Astrocyte of the hippocampus (primary cell): Measurements from ENCODE around the gene KLHL17.
"Not testable (repeated sequence)": the region's sequence is repeated elsewhere in the genome, so short reads cannot be mapped to it uniquely, and the experiment has no call there.

Experiments used
- DNase-seq: peaks from one replicate; pipeline ENCODE4 v3.0.0; 2011; ENCODE audit warnings: low read depth, low spot score

The KLHL17 gene

DNA sequence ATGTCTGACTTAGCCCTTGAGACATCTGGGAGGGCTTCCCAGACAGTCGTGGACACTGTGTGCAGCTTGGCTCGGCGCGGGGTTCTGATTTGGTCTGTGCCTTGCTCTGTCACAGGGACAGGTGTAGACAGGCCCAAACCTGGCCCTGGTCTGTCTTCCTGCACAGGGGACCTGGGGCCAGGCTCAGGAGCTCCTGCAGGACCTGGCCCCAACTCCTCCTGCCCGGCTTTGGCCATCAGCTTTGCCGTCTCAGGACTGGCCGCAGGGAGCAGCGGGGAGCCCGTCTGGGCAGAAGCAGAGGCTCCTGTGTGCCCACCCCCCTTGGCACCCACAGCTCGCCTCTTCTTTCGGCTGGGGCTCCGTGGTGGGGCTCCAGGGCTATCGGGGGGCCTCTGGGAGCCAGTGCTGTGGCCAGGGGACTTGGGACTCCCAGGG lies 19.8 kb downstream of the KLHL17 start:
- DNase-seq = no peak

- DNase-seq = no peak
Measured at GRCh38 chr1:980602-981395, 20.4 kb downstream of the KLHL17 start.

- no peak for DNase-seq
Measured at GRCh38 chr1:981491-981954, 21.1 kb downstream of the KLHL17 start.

- DNase-seq = no peak
Measured at GRCh38 chr1:981955-982558, 21.7 kb downstream of the KLHL17 start, which contains the start of gene PERM1. Gene PERM1, minus strand, starts transcription at chr1:982093. Its CDS starts 1,064 bp downstream, at chr1:981029.

GRCh38 chr1:982765-983436 lies 22.5 kb downstream of the KLHL17 start:
- no peak for DNase-seq

- peak; percentile 58 for DNase-seq
Measured at GRCh38 chr1:983798-984475, 23.6 kb downstream of the KLHL17 start.

- DNase-seq = no peak
Measured at GRCh38 chr1:984476-984814, 24.1 kb downstream of the KLHL17 start.

DNA sequence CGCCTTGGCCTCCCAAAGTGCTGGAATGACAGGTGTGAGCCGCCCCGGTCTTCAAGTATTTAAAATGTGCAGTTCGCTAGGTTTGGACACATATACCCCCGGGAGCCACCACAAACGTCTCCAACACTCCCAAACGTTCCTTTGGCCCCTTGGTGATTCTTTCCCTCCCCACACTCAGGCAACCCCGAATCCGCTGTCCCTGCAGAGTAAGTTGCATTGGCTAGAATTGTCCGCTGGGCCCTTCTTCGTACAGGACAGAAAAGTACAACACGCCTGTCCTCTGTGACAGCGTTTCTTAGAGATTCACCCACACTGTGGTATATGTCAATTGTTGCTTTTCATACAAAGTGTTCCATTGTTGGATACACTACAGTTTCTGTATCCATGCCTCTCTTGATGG lies 24.7 kb downstream of the KLHL17 start:
- no peak for DNase-seq

DNA sequence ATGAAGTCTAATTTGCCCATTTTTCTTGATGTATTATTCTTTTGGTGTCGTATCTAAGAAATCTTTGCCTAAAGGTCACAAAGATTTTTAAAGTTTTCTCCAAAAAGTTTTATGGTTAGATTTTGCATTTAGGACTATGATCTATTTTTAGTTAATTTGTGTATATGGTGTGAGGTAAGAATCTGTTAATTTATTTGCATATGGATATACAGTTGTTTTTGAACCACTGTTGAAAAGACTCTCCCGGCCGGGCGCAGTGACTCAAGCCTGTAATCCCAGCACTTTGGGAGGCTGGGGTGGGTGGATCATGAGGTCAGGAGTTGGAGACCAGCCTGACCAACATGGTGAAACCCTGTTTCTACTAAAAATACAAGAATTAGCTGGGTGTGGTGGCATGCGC lies 27.7 kb downstream of the KLHL17 start:
- not testable (repeated sequence) for DNase-seq

DNA sequence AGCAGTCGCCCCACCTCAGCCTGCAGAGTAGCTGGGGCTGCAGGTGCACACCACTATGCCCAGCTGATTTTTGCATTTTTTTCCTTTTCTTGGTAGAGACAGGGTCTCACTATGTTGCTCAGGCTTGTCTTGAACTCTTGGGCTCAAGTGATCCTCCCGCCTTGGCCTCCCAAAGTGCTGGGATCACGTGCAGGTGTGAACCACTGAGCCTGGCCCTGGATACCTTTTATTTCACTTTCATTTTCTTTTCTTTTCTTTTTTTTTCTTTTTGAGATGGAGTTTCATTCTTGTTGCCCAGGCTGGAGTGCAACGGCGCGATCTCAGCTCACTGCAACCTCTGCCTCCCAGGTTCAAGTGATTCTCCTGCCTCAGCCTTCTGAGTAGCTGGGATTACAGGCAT lies 30.9 kb downstream of the KLHL17 start:
- not testable (repeated sequence) for DNase-seq

- no peak for DNase-seq
Measured at GRCh38 chr1:991895-992294, 31.5 kb downstream of the KLHL17 start.

DNA sequence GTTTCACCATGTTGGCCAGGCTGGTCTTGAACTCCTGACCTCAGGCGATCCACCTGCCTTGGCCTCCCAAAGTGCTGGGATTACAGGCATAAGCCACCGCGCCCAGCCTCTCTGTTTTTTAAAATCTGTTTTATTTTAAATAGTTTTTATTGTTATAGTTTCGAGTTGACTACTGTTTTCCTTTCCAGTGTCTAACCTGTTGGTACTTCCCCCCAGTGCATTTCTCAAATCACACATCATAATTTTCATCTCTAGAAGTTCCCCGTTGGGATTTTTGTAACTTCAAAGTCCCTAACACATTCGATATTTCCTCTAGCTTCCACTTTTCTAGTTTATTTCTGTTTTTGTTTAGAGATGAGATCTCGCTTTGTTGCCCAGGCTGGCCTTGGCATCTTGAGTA lies 32.0 kb downstream of the KLHL17 start:
- no peak for DNase-seq

GRCh38 chr1:993379-993995 lies 33.1 kb downstream of the KLHL17 start:
- no peak for DNase-seq

- DNase-seq = not testable (repeated sequence)
Measured at GRCh38 chr1:994546-994945, 34.2 kb downstream of the KLHL17 start.

DNA sequence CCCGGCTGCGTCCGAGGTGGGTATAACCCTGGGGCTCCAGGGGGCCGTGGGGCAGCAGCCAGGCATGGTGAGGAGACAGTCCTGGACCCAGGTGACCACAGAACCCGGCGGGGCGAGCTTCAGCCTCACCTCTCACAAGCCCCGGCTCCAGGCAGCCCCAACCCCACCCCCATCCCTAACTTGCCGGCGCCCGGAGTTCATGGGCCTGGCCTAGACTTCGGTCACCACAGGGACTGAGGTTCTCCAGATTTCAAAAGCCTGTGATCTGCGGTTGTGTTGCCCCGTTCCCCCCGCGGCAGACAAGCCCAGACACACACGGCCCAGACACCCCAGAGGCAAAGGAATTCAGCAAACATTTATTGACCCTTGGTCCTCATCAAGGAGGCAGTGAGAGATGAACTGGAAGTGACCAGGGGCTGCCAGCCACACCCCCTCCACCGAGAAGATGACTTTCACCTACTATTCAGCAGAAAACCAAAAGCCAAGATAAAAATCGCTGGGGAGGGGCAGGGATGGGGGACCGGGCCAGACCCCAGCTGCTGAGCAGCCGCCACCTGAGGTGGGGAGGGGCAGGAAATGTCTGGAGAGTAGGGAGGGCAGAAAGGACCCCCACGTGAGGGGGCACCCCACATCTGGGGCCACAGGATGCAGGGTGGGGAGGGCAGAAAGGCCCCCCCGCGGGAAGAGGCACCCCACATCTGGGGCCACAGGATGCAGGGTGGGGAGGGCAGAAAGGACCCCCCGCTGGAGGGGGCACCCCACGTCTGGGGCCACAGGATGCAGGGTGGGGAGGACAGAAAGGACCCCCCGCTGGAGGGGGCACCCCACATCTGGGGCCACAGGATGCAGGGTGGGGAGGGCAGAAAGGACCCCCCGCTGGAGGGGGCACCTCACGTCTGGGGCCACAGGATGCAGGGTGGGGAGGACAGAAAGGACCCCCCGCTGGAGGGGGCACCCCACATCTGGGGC lies 35.6 kb downstream of the KLHL17 start:
- peak; percentile 41 for DNase-seq

- DNase-seq = peak; percentile 28
Measured at GRCh38 chr1:996851-997712, 36.7 kb downstream of the KLHL17 start.

DNA sequence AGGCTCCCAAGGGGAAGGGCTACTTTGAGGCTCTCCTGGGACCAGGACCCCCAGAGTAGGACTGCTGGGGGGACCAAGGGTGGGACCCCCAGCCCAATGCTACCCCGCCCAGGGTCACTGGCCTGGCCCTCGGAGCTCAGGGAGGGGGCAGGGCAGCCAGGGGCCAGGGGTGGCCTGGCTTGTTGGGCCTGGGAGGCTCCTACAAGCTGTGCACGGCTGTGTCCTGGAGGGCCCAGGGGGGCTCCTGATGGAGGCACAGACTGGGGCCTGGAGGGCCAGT lies 37.3 kb downstream of the KLHL17 start:
- peak; percentile 24 for DNase-seq

DNA sequence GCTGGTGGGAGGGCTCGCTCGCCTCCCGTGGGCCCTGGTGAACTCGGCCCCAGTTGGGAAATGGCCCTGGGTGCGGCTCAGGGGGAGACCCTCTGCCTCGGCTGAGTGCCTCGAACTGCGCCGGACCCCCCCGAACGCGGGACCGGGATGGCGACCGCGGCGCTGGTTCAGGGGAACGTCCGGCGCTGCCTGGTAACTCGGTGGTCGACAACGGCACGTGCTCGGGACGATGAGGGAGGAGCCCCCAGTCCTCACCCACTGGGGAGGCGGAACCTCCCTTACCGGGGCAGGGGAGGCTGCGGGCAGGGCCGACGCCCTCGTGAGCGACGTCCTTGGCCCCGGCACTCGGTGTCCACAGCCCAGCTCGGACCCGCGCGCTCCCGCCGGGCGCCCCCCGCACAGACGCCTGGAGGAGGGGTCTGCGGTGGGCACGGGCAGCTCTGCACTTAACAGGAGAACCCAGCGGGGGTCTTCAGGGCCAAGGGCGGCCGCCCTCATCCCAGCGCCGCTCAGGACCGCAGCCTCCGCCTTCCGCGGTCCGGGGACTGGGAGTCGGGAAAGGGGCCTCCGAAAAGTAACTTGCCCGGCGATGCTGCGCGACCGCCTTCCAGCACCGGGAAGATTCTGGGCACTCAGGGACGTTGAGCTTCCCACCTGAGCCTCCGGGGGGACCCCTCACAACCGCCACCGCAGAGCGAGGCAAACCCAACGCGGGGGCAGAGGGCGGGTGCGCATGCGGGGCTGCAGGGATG lies 37.8 kb downstream of the KLHL17 start:
- DNase-seq = peak; percentile 62

GRCh38 chr1:998745-998994 lies 38.3 kb downstream of the KLHL17 start:
- DNase-seq = peak; percentile 64
